ENCODE results near the gene SPDYE6.
"Not testable (repeated sequence)": the region's sequence is repeated elsewhere in the genome, so short reads cannot be mapped to it uniquely, and the experiment has no call there.

The SPDYE6 gene

GRCh38 chr7:102326157-102326889 is 29.9 kb downstream of the SPDYE6 start:
- FAIRE-seq = no peak
- no peak for TF ChIP-seq POLR2A (IDR thresholded peaks at IDR 0.05; ENCODE audit: low read depth, low read length)

GRCh38 chr7:102325106-102325505 is 31.1 kb downstream of the SPDYE6 start:
- not testable (repeated sequence) for FAIRE-seq; DNase-seq (ENCODE audit: insufficient read length, low spot score)

More at GRCh38 chr7:102326157-102326889, 29.9 kb downstream of the SPDYE6 start:
- DNase-seq (ENCODE audit: insufficient read length, low spot score) = no peak

- no peak for FAIRE-seq
- DNase-seq (ENCODE audit: insufficient read length, low spot score) = no peak
These were observed 32.4 kb downstream of the SPDYE6 start for GRCh38 chr7:102323914-102324195.

GRCh38 chr7:102322202-102322715 is 34.0 kb downstream of the SPDYE6 start:
- DNase-seq (ENCODE audit: insufficient read length, low spot score) (no peak), FAIRE-seq (no peak)
- no peak for TF ChIP-seq POLR2A (IDR thresholded peaks at IDR 0.05; ENCODE audit: low read depth, low read length)

More at GRCh38 chr7:102323914-102324195, 32.4 kb downstream of the SPDYE6 start:
- TF ChIP-seq POLR2A (IDR thresholded peaks at IDR 0.05; ENCODE audit: low read depth, low read length) = no peak

GRCh38 chr7:102321351-102322201 is 34.7 kb downstream of the SPDYE6 start:
- TF ChIP-seq POLR2A (IDR thresholded peaks at IDR 0.05; ENCODE audit: low read depth, low read length) = no peak
- FAIRE-seq = no peak
- no peak for DNase-seq (ENCODE audit: insufficient read length, low spot score)

- no peak for TF ChIP-seq POLR2A (IDR thresholded peaks at IDR 0.05; ENCODE audit: low read depth, low read length)
- FAIRE-seq (no peak), DNase-seq (ENCODE audit: insufficient read length, low spot score) (no peak)
These were observed 35.5 kb downstream of the SPDYE6 start for GRCh38 chr7:102320601-102321350.

- DNase-seq (ENCODE audit: insufficient read length, low spot score) (no peak), FAIRE-seq (no peak)
- TF ChIP-seq POLR2A (IDR thresholded peaks at IDR 0.05; ENCODE audit: low read depth, low read length) = no peak
These were observed 36.1 kb downstream of the SPDYE6 start for GRCh38 chr7:102320181-102320580.

- FAIRE-seq = no peak
- DNase-seq (ENCODE audit: insufficient read length, low spot score) = no peak
- TF ChIP-seq POLR2A (IDR thresholded peaks at IDR 0.05; ENCODE audit: low read depth, low read length) = no peak
These were observed 36.6 kb downstream of the SPDYE6 start for GRCh38 chr7:102319671-102320070.

- DNase-seq (ENCODE audit: insufficient read length, low spot score) (peak; percentile 68), FAIRE-seq (no peak)
- no peak for TF ChIP-seq POLR2A (IDR thresholded peaks at IDR 0.05; ENCODE audit: low read depth, low read length)
These were observed 37.7 kb downstream of the SPDYE6 start for GRCh38 chr7:102318482-102318971.

- DNase-seq (ENCODE audit: insufficient read length, low spot score) = no peak
- no peak for TF ChIP-seq POLR2A (IDR thresholded peaks at IDR 0.05; ENCODE audit: low read depth, low read length)
- no peak for FAIRE-seq
These were observed 38.8 kb downstream of the SPDYE6 start for GRCh38 chr7:102317231-102318059.

- DNase-seq (ENCODE audit: insufficient read length, low spot score) (no peak), FAIRE-seq (no peak)
- TF ChIP-seq POLR2A (IDR thresholded peaks at IDR 0.05; ENCODE audit: low read depth, low read length) = no peak
These were observed 42.1 kb downstream of the SPDYE6 start for GRCh38 chr7:102313997-102314780.

- FAIRE-seq = no peak
- TF ChIP-seq POLR2A (IDR thresholded peaks at IDR 0.05; ENCODE audit: low read depth, low read length) = no peak
These were observed 43.9 kb downstream of the SPDYE6 start for GRCh38 chr7:102312317-102312716.

More at GRCh38 chr7:102312317-102312716, 43.9 kb downstream of the SPDYE6 start:
- no peak for DNase-seq (ENCODE audit: insufficient read length, low spot score)
